ENCODE data around the gene KRTAP10-12.

Gene KRTAP10-12

GRCh38 chr21:44723177-44724131, 26.5 kb downstream of the KRTAP10-12 start:
- DNase-seq (ENCODE audit: low read depth): no peak
- H3K4me3 ChIP-seq (ENCODE audit: control insufficient read depth, low read depth, low read length): no peak overlapping the region
- no peak for TF ChIP-seq CTCF (conservative IDR thresholded peaks at IDR 0.05; ENCODE audit: control insufficient read depth, insufficient read depth, low read depth, low read length)

- no peak for DNase-seq (ENCODE audit: low read depth)
- TF ChIP-seq CTCF (conservative IDR thresholded peaks at IDR 0.05; ENCODE audit: control insufficient read depth, insufficient read depth, low read depth, low read length): no peak
- H3K4me3 ChIP-seq (ENCODE audit: control insufficient read depth, low read depth, low read length): no peak overlapping the region
Measured at GRCh38 chr21:44724196-44724595, 27.2 kb downstream of the KRTAP10-12 start.

DNA sequence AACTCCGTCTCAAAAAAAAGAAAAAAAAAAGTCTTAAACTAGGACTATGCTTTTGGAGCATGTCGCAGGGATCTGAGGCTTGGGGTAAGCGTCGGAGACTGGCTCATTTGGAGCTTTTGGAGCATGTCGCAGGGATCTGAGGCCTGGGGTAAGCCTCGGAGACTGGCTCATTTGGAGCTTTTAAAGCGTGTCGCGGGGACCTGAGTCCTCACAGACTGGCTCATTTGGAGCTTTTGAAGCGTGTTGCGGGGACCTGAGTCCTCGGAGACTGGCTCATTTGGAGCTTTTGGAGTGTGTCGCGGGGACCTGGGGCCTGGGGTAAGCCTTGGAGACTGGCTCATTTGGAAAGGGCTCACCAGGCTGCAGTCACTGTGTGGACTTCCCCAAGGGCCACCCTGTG, 28.0 kb downstream of the KRTAP10-12 start:
- no peak for TF ChIP-seq CTCF (conservative IDR thresholded peaks at IDR 0.05; ENCODE audit: control insufficient read depth, insufficient read depth, low read depth, low read length)
- H3K4me3 ChIP-seq (ENCODE audit: control insufficient read depth, low read depth, low read length): no peak overlapping the region
- DNase-seq (ENCODE audit: low read depth): no peak

- no peak for DNase-seq (ENCODE audit: low read depth)
- TF ChIP-seq CTCF (conservative IDR thresholded peaks at IDR 0.05; ENCODE audit: control insufficient read depth, insufficient read depth, low read depth, low read length): no peak
- no peak overlapping the region for H3K4me3 ChIP-seq (ENCODE audit: control insufficient read depth, low read depth, low read length)
Measured at GRCh38 chr21:44726826-44727225, 29.9 kb downstream of the KRTAP10-12 start.

DNA sequence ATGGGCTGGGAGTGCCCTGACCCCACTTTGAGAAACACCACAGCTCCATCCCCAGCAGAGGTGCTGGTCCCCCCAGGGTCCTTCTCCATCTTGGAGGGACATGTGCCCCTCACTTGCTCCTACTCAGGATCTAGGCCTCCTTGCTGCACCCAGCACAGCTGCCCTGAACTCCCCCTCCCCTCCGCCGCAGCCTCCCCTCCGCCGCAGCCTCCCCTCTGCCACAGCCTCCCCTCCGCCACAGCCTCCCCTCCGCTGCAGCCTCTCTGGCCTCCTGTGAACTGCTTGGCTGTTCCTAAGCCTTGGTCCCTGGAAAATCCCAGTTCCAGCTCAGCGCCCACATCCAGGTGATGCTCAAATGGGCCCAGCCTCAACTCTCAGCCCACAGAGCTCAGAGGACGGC, 30.3 kb downstream of the KRTAP10-12 start:
- DNase-seq (ENCODE audit: low read depth): no peak
- H3K4me3 ChIP-seq (ENCODE audit: control insufficient read depth, low read depth, low read length): no peak overlapping the region
- no peak for TF ChIP-seq CTCF (conservative IDR thresholded peaks at IDR 0.05; ENCODE audit: control insufficient read depth, insufficient read depth, low read depth, low read length)

GRCh38 chr21:44727757-44728156, 30.8 kb downstream of the KRTAP10-12 start:
- TF ChIP-seq CTCF (conservative IDR thresholded peaks at IDR 0.05; ENCODE audit: control insufficient read depth, insufficient read depth, low read depth, low read length): no peak
- no peak for DNase-seq (ENCODE audit: low read depth)
- no peak overlapping the region for H3K4me3 ChIP-seq (ENCODE audit: control insufficient read depth, low read depth, low read length)
